Measurements from ENCODE around the gene PHF13.

PHF13 gene

GRCh38 chr1:6602669-6603237 is 10.8 kb upstream of the PHF13 start, which contains the start of gene KLHL21:
Gene KLHL21 (minus strand): TSS chr1:6602869. CDS start chr1:6602817, 52 bp downstream.
- DNase-seq (ENCODE audit: low spot score) = peak; percentile 92

- peak; percentile 89 for DNase-seq (ENCODE audit: low spot score)
Observed at GRCh38 chr1:6603238-6603914, 10.2 kb upstream of the PHF13 start.

- no peak for DNase-seq (ENCODE audit: low spot score)
Observed at GRCh38 chr1:6603915-6604558, 9.5 kb upstream of the PHF13 start.

GRCh38 chr1:6612641-6613360 is 730 bp upstream of the PHF13 start:
- no peak for DNase-seq (ENCODE audit: low spot score)

- no peak for DNase-seq (ENCODE audit: low spot score)
Observed at GRCh38 chr1:6614019-6614928, 743 bp downstream of the PHF13 start.

GRCh38 chr1:6614929-6615785 is 1.6 kb downstream of the PHF13 start:
- no peak for DNase-seq (ENCODE audit: low spot score)

- DNase-seq (ENCODE audit: low spot score) = no peak
Observed at GRCh38 chr1:6619045-6619444, 5.5 kb downstream of the PHF13 start.

- no peak for DNase-seq (ENCODE audit: low spot score)
Observed at GRCh38 chr1:6621429-6622391, 8.2 kb downstream of the PHF13 start.

- DNase-seq (ENCODE audit: low spot score) = no peak
Observed at GRCh38 chr1:6622396-6623152, 9.0 kb downstream of the PHF13 start.

- DNase-seq (ENCODE audit: low spot score) = no peak
Observed at GRCh38 chr1:6623269-6623965, 9.9 kb downstream of the PHF13 start.

- DNase-seq (ENCODE audit: low spot score) = peak; percentile 87
Observed at GRCh38 chr1:6624710-6625583, 11.4 kb downstream of the PHF13 start, which contains the start of gene THAP3. Gene THAP3 (plus strand): TSS chr1:6624868. CDS start chr1:6625219, 351 bp downstream.

- DNase-seq (ENCODE audit: low spot score) = no peak
Observed at GRCh38 chr1:6625584-6626149, 12.1 kb downstream of the PHF13 start.

GRCh38 chr1:6627031-6627430 is 13.5 kb downstream of the PHF13 start:
- DNase-seq (ENCODE audit: low spot score) = no peak

- DNase-seq (ENCODE audit: low spot score) = no peak
Observed at GRCh38 chr1:6627841-6628545, 14.5 kb downstream of the PHF13 start.

GRCh38 chr1:6628971-6629479 is 15.5 kb downstream of the PHF13 start:
- no peak for DNase-seq (ENCODE audit: low spot score)

GRCh38 chr1:6630027-6630426 is 16.5 kb downstream of the PHF13 start:
- DNase-seq (ENCODE audit: low spot score) = no peak

All from putamen (tissue), 1 donor.